Upper lobe of left lung (tissue), 4 donors: ENCODE measurements around the gene TSPEAR.
"Not testable (repeated sequence)": the region's sequence is repeated elsewhere in the genome, so short reads cannot be mapped to it uniquely, and the experiment has no call there.

Experiments
- EP300 ChIP-seq, 4 donors: sonication (generic); formaldehyde crosslinking; IDR thresholded peaks; one replicate each; pipeline ENCODE4 v1.5.1; 2017; ENCODE audit warnings: antibody characterized with exemption in 4 of 4, control low read depth in 2 of 4
- POLR2A ChIP-seq, 4 donors: fragments of 450-650 bp; IDR thresholded peaks; one replicate each; pipeline ENCODE4 v1.5.1; 2016 to 2017; ENCODE audit warnings: antibody characterized with exemption in 4 of 4, mild to moderate bottlenecking in 2 of 4
- POLR2AphosphoS5 ChIP-seq, 2 donors: sonication (generic); formaldehyde crosslinking; IDR thresholded peaks; one replicate each; pipeline ENCODE4 v1.5.1; 2017; ENCODE audit warnings: antibody characterized with exemption in 2 of 2
- TF ChIP-seq, protein P1 (sequence below), 6 experiments: fragments of 450-650 bp in 4 of 6; fragments of 200-600 bp in 2 of 6; sonication (generic) in 2 of 6; IDR thresholded peaks; one replicate each; pipeline ENCODE4 v1.5.1; 2016 to 2019; ENCODE audit warnings: antibody characterized with exemption in 6 of 6

DNA sequence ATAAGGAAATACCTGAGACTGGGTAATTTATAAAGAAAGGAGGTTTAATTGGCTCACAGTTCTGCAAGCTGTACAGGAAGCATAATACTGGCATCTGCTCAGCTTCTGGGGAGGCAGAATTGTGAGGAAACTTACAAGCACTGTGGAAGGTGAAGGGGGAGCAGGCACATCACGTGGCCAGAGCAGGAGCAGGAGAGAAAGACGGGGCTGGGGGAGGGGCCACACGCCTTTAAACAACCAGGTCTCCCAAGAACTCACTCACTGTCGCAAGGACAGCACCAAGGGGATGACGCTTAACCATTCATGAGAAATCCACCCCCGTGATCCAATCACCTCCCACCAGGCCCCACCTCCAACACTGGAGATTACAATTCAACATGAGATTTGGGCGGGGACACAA is 49.8 kb downstream of the TSPEAR start:
- TF ChIP-seq, protein P1, sequence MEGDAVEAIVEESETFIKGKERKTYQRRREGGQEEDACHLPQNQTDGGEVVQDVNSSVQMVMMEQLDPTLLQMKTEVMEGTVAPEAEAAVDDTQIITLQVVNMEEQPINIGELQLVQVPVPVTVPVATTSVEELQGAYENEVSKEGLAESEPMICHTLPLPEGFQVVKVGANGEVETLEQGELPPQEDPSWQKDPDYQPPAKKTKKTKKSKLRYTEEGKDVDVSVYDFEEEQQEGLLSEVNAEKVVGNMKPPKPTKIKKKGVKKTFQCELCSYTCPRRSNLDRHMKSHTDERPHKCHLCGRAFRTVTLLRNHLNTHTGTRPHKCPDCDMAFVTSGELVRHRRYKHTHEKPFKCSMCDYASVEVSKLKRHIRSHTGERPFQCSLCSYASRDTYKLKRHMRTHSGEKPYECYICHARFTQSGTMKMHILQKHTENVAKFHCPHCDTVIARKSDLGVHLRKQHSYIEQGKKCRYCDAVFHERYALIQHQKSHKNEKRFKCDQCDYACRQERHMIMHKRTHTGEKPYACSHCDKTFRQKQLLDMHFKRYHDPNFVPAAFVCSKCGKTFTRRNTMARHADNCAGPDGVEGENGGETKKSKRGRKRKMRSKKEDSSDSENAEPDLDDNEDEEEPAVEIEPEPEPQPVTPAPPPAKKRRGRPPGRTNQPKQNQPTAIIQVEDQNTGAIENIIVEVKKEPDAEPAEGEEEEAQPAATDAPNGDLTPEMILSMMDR (IDR thresholded peaks at IDR 0.05) = not testable (repeated sequence)
- TF ChIP-seq POLR2A, EP300, POLR2AphosphoS5 (IDR thresholded peaks at IDR 0.05): not testable (repeated sequence)
